H1 (cell line): ENCODE measurements around the gene CACNG4. TPM values are rescaled to one million over a fixed set of nuclear protein-coding genes. Genes with fewer than 3 reads are reported as not detected.

Source experiments
- CTCF ChIA-PET: fragments of 300-600 bp; sonication (Branson Sonifier 250); formaldehyde crosslinking; loops from one replicate; lab custom pipeline; 2021; ENCODE audit not compliant: partially characterized antibody; lab: Charles Lee
- POLR2A ChIA-PET: fragments of 300-600 bp; sonication (Branson Sonifier 250); formaldehyde crosslinking; loops from one replicate; lab custom pipeline; 2021; ENCODE audit warnings: inconsistent platforms; ENCODE audit not compliant: partially characterized antibody; lab: Charles Lee
- DNase-seq, 2 experiments: peaks; one replicate each; pipeline versions ENCODE4 v3.0.0 to v3.0.0-alpha.2; 2010 to 2022; ENCODE audit warnings: low spot score in 2 of 2, low read depth in 1 of 2, mixed read lengths in 1 of 2
- FAIRE-seq: peaks from 2 replicates; lab custom pipeline; 2011; peaks lifted over from hg19 to GRCh38; lab: Jason Lieb, UNC
- H2AFZ ChIP-seq: 2 replicates; pipeline ENCODE4 v1.8.1; 2012; ENCODE audit warnings: low read length, inconsistent platforms
- H2AK5ac ChIP-seq: 2 replicates; pipeline ENCODE4 v1.6.1; 2013; ENCODE audit warnings: low read depth, low read length
- H2BK120ac ChIP-seq: replicated peaks from 2 replicates; pipeline ENCODE3; 2013; ENCODE audit warnings: low read depth, low read length, inconsistent platforms
- H2BK12ac ChIP-seq: 2 replicates; pipeline ENCODE4 v1.6.1; 2013; ENCODE audit warnings: low read depth, low read length
- H2BK15ac ChIP-seq: 2 replicates; pipeline ENCODE4 v1.6.1; 2013; ENCODE audit warnings: low read length
- H2BK20ac ChIP-seq: 2 replicates; pipeline ENCODE4 v1.6.1; 2013; ENCODE audit warnings: low read length
- H2BK5ac ChIP-seq: 2 replicates; pipeline ENCODE4 v1.6.1; 2013; ENCODE audit warnings: low read depth, low read length
- H3K14ac ChIP-seq: 2 replicates; pipeline ENCODE4 v1.6.1; 2013; ENCODE audit warnings: inconsistent platforms; ENCODE audit not compliant: insufficient read length
- H3K18ac ChIP-seq: 2 replicates; pipeline ENCODE4 v1.6.1; 2013; ENCODE audit warnings: low read length; ENCODE audit errors: extremely low read depth
- H3K23ac ChIP-seq: 2 replicates; pipeline ENCODE4 v1.6.1; 2013; ENCODE audit warnings: inconsistent platforms; ENCODE audit not compliant: insufficient read length
- H3K23me2 ChIP-seq: 2 replicates; pipeline ENCODE4 v1.6.1; 2013; ENCODE audit warnings: low read depth, low read length
- H3K27ac ChIP-seq: 2 replicates; pipeline ENCODE4 v1.6.1; 2011; ENCODE audit warnings: low read depth, low read length, inconsistent platforms
- H3K27me3 ChIP-seq, 4 experiments: replicated peaks in 1 of 4; 1 replicate in 1 of 4; 2 replicates in 3 of 4; pipeline versions ENCODE4 v1.6.1 to v1.8.1; 2011 to 2013; ENCODE audit warnings: low read length in 3 of 4, mild to moderate bottlenecking in 3 of 4, inconsistent platforms in 2 of 4, mixed read lengths in 2 of 4, moderate library complexity in 1 of 4; ENCODE audit not compliant: control insufficient read depth in 3 of 4, insufficient read depth in 3 of 4; ENCODE audit errors: extremely low read depth in 1 of 4
- H3K36me3 ChIP-seq, 4 experiments: 2 replicates each; pipeline versions ENCODE4 v1.6.1 to v1.8.1; 2011 to 2013; ENCODE audit warnings: mild to moderate bottlenecking in 4 of 4, low read length in 3 of 4, moderate library complexity in 2 of 4, control low read depth in 1 of 4, inconsistent platforms in 1 of 4; ENCODE audit not compliant: insufficient read depth in 4 of 4, control insufficient read depth in 2 of 4
- H3K4ac ChIP-seq: replicated peaks from 2 replicates; pipeline ENCODE3; 2013; ENCODE audit warnings: low read length, low read depth, mixed read lengths, inconsistent platforms; ENCODE audit not compliant: insufficient read length
- H3K4me1 ChIP-seq, 4 experiments: replicated peaks in 1 of 4; 1 replicate in 1 of 4; 2 replicates in 3 of 4; pipeline versions ENCODE4 v1.6.1 to v1.8.1; 2011 to 2013; ENCODE audit warnings: low read length in 3 of 4, inconsistent platforms in 2 of 4, mixed read lengths in 1 of 4; ENCODE audit not compliant: insufficient read depth in 4 of 4, control insufficient read depth in 3 of 4
- H3K4me2 ChIP-seq, 2 experiments: 2 replicates each; pipeline versions ENCODE4 v1.6.1 to v1.8.1; 2011 to 2013; ENCODE audit warnings: low read depth in 2 of 2, low read length in 2 of 2, control low read depth in 1 of 2, inconsistent platforms in 1 of 2, mild to moderate bottlenecking in 1 of 2; ENCODE audit not compliant: insufficient read depth in 1 of 2
- H3K4me3 ChIP-seq, 4 experiments: fragments of 200-600, 300-600 bp in 1 of 4; sonication (generic), shearing (Covaris generic), sonication (Bioruptor Twin) in 1 of 4; 2 replicates each; pipeline versions ENCODE4 v1.5.1 to v1.8.1; 2011 to 2016; ENCODE audit warnings: low read length in 4 of 4, low read depth in 3 of 4, control low read depth in 2 of 4, inconsistent platforms in 2 of 4, mild to moderate bottlenecking in 2 of 4, mixed read lengths in 1 of 4, moderate library complexity in 1 of 4; ENCODE audit not compliant: insufficient read depth in 2 of 4; ENCODE audit errors: extremely low read depth in 1 of 4
- H3K56ac ChIP-seq: replicated peaks from 2 replicates; pipeline ENCODE3; 2013; ENCODE audit warnings: low read depth, mild to moderate bottlenecking, mixed read lengths, low read length, inconsistent platforms; ENCODE audit not compliant: insufficient read length
- H3K79me1 ChIP-seq: 2 replicates; pipeline ENCODE4 v1.6.1; 2013; ENCODE audit warnings: low read depth, low read length, control low read depth
- H3K79me2 ChIP-seq, 2 experiments: 2 replicates each; pipeline versions ENCODE4 v1.6.1 to v1.8.1; 2012 to 2013; ENCODE audit warnings: low read length in 2 of 2, mild to moderate bottlenecking in 2 of 2, inconsistent platforms in 1 of 2; ENCODE audit not compliant: insufficient read depth in 2 of 2, control insufficient read depth in 1 of 2
- H3K9ac ChIP-seq, 4 experiments: replicated peaks in 1 of 4; 1 replicate in 1 of 4; 2 replicates in 3 of 4; pipeline versions ENCODE4 v1.6.1 to v1.8.1; 2011 to 2013; ENCODE audit warnings: low read depth in 3 of 4, low read length in 3 of 4, control low read depth in 2 of 4, mild to moderate bottlenecking in 2 of 4, moderate library complexity in 2 of 4, inconsistent platforms in 1 of 4; ENCODE audit errors: extremely low read depth in 1 of 4
- H3K9me3 ChIP-seq, 2 experiments: 2 replicates each; pipeline versions ENCODE4 v1.6.1 to v1.8.1; 2012 to 2013; ENCODE audit warnings: mild to moderate bottlenecking in 2 of 2, moderate library complexity in 2 of 2, control low read depth in 1 of 2, inconsistent platforms in 1 of 2, low read depth in 1 of 2, low read length in 1 of 2, mixed read lengths in 1 of 2; ENCODE audit not compliant: insufficient read depth in 2 of 2
- H4K20me1 ChIP-seq, 2 experiments: replicated peaks in 1 of 2; 2 replicates each; pipeline versions ENCODE3 to v1.8.1; 2011 to 2013; ENCODE audit warnings: inconsistent platforms in 2 of 2, low read length in 2 of 2, mild to moderate bottlenecking in 1 of 2; ENCODE audit not compliant: insufficient read depth in 2 of 2, control insufficient read depth in 1 of 2
- H4K5ac ChIP-seq: 2 replicates; pipeline ENCODE4 v1.6.1; 2013; ENCODE audit warnings: low read length, low read depth, mixed read lengths, inconsistent platforms; ENCODE audit not compliant: insufficient read length
- H4K8ac ChIP-seq: 2 replicates; pipeline ENCODE4 v1.8.0; 2013; ENCODE audit warnings: mild to moderate bottlenecking, moderate library complexity, low read length, inconsistent platforms; ENCODE audit not compliant: insufficient read depth; ENCODE audit errors: extremely low read depth
- H4K91ac ChIP-seq: replicated peaks from 2 replicates; pipeline ENCODE3; 2013; ENCODE audit warnings: low read length, mixed read lengths, inconsistent platforms; ENCODE audit not compliant: insufficient read length
- CHD1 ChIP-seq: IDR thresholded peaks from 2 replicates; pipeline ENCODE4 v1.6.1; 2012; ENCODE audit warnings: low read depth, low read length, improper control_type of control experiment
- CREB1 ChIP-seq: IDR thresholded peaks from 2 replicates; pipeline ENCODE4 v1.6.1; 2012; ENCODE audit warnings: inconsistent platforms
- CTBP2 ChIP-seq: IDR thresholded peaks from 2 replicates; pipeline ENCODE4 v1.7.0; 2011; ENCODE audit warnings: borderline replicate concordance, mild to moderate bottlenecking, moderate library complexity, mixed read lengths, low read length; ENCODE audit not compliant: insufficient read depth, insufficient read length
- GABPA ChIP-seq: IDR thresholded peaks from 2 replicates; pipeline ENCODE4 v1.6.1; 2011; ENCODE audit warnings: mild to moderate bottlenecking, low read length, moderate library complexity, borderline replicate concordance; ENCODE audit not compliant: insufficient read depth
- JUN ChIP-seq: IDR thresholded peaks from 2 replicates; pipeline ENCODE4 v1.6.1; 2011; ENCODE audit warnings: low read depth, mild to moderate bottlenecking, improper control_type of control experiment, low read length
- POU5F1 ChIP-seq: IDR thresholded peaks from 2 replicates; pipeline ENCODE4 v1.6.1; 2011; ENCODE audit warnings: low read depth, mild to moderate bottlenecking, low read length, moderate library complexity
- RNF2 ChIP-seq: fragments of 200-900, 300-1000 bp; sonication (generic); IDR thresholded peaks from 2 replicates; pipeline ENCODE4 v1.7.1; 2016; ENCODE audit warnings: borderline replicate concordance, low read depth, mild to moderate bottlenecking, antibody characterized with exemption, low read length; ENCODE audit not compliant: poor library complexity, severe bottlenecking; ENCODE audit errors: missing control alignments
- WGBS, 2 experiments: shearing (Covaris generic) in 1 of 2; methylation state at CpG; one replicate each; pipeline versions ENCODE4 v1.1.6 to v1.1.7; 2013 to 2015; ENCODE audit warnings: low lambda C conversion rate in 2 of 2, mixed read lengths in 2 of 2, inconsistent platforms in 1 of 2, low coverage in 1 of 2, missing lambda C conversion rate in 1 of 2; ENCODE audit not compliant: insufficient replicate concordance in 2 of 2, insufficient coverage in 1 of 2, insufficient read length in 1 of 2; ENCODE audit errors: extremely low coverage in 1 of 2, missing lambda C conversion rate in 1 of 2; 5-methylcytosine and 5-hydroxymethylcytosine counted together
- polyA plus RNA-seq, 7 experiments: library from polyadenylated mRNA; depleted of rRNA in 3 of 7; stranded (reverse) in 5 of 7; unstranded in 2 of 7; fragments of >200 nt in 5 of 7; fragments of 200-250 nt in 2 of 7; gene quantifications; 1 replicate in 5 of 7; 2 replicates in 1 of 7; 4 replicates in 1 of 7; pipeline versions ENCODE4 v1.2.1 to v1.2.3, GENCODE V29; 2011 to 2013; ENCODE audit warnings: missing spikeins in 2 of 7, mixed read lengths in 2 of 7
- total RNA-seq: library from RNA; stranded (reverse); fragmentation: NEBNext Ultra II Directional; extraction: Animal tissue kit (Norgen Biotek cat#: 25700); gene quantifications from 2 replicates; pipeline ENCODE4 v1.2.1, GENCODE V29; 2021
- TF ChIP-seq, protein P1 (sequence below): IDR thresholded peaks from 2 replicates; pipeline ENCODE4 v1.6.1; 2012; ENCODE audit warnings: inconsistent platforms
- TF ChIP-seq, protein P2 (sequence below): IDR thresholded peaks from 2 replicates; pipeline ENCODE4 v1.6.1; 2012; ENCODE audit warnings: inconsistent platforms
- TF ChIP-seq, protein P3 (sequence below): IDR thresholded peaks from 2 replicates; pipeline ENCODE4 v1.6.1; 2011; ENCODE audit warnings: low read length, improper control_type of control experiment

The CACNG4 gene
- total and polyA plus RNA-seq, 2 of the 8 experiments (the other 6 are each of a cell fraction or from before 2014, with no cell fraction given) = 3.6 to 5.6 TPM

DNA sequence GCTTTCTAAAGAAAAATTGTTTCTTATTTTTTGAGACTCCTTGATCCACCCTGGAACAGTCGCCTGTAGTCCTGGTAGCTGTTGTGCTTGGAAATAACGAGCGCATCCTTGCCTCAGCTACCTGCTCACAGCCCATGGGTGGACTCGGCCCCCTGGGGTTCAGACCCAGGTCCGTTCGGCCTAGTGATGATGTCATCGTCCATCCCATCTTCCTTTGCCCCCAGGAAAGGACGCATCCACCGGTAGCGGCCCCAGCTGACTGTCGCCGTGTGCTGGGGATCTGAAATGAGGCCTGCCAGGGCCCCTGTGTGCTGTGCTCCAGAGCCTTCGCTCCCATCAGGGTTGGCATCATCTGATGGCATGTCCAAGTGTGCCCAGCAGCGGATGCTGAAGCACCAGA is 67.9 kb downstream of the CACNG4 start:
- Histone ChIP-seq H2BK20ac (no peak overlapping the region), H3K56ac (no peak overlapping the region), H3K36me3 (no peaks in the 10 kb centered on the region), H3K23ac (no peak overlapping the region), H3K23me2 (no peaks in the 10 kb centered on the region), H3K27ac (no peak overlapping the region), H2AFZ (no peak overlapping the region), H4K8ac (no peak overlapping the region), H2BK12ac (no peak overlapping the region), H2AK5ac (no peak overlapping the region), H3K9me3 (no peaks in the 10 kb centered on the region), H3K4ac (no peak overlapping the region), H2BK15ac (no peak overlapping the region), H2BK120ac (no peak overlapping the region), H4K91ac (no peak overlapping the region), H3K79me1 (no peaks in the 10 kb centered on the region), H3K14ac (no peak overlapping the region), H3K4me3 (no peak overlapping the region), H4K20me1 (no peaks in the 10 kb centered on the region), H4K5ac (no peak overlapping the region), H2BK5ac (no peak overlapping the region), H3K9ac (no peak overlapping the region), H3K27me3 (no peaks in the 10 kb centered on the region), H3K18ac (no peak overlapping the region), H3K79me2 (no peaks in the 10 kb centered on the region), H3K4me2 (no peak overlapping the region), H3K4me1 (no peaks in the 10 kb centered on the region)
- ChIA-PET POLR2A (interaction anchor here (1.3 kb wide), 1 partner anchor 12 kb away, joined by 3 read pairs; the partner anchor contains the start of gene CACNG1), CTCF (interaction anchor here (0.6 to 2.6 kb wide), 4 partner anchors 12 to 467 kb away, joined by 3 to 10 read pairs (median 4); no protein-coding TSS in a partner anchor)
- DNase-seq (no peak), FAIRE-seq (no peak)
- WGBS, 2 experiments = 92% methylated on average over 14 of the region's 14 CpGs; no CpG with 5 or more reads in 1 of the 2 experiments
- TF ChIP-seq CHD1 (no peak), CTBP2 (no peak), RNF2 (no peak), CREB1 (no peak), POU5F1 (no peak), JUN (no peak), GABPA (no peak)
- TF ChIP-seq, protein P1, sequence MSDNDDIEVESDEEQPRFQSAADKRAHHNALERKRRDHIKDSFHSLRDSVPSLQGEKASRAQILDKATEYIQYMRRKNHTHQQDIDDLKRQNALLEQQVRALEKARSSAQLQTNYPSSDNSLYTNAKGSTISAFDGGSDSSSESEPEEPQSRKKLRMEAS = no peak
- TF ChIP-seq, protein P2, sequence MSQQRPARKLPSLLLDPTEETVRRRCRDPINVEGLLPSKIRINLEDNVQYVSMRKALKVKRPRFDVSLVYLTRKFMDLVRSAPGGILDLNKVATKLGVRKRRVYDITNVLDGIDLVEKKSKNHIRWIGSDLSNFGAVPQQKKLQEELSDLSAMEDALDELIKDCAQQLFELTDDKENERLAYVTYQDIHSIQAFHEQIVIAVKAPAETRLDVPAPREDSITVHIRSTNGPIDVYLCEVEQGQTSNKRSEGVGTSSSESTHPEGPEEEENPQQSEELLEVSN = no peak
- TF ChIP-seq, protein P3, sequence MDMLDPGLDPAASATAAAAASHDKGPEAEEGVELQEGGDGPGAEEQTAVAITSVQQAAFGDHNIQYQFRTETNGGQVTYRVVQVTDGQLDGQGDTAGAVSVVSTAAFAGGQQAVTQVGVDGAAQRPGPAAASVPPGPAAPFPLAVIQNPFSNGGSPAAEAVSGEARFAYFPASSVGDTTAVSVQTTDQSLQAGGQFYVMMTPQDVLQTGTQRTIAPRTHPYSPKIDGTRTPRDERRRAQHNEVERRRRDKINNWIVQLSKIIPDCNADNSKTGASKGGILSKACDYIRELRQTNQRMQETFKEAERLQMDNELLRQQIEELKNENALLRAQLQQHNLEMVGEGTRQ = no peak
